ENCODE results near the gene PRR32. TPM values are rescaled to one million over a fixed set of nuclear protein-coding genes. Genes with fewer than 3 reads are reported as not detected.

Gene PRR32
- total and polyA plus RNA-seq, 8 donors = not detected

DNA sequence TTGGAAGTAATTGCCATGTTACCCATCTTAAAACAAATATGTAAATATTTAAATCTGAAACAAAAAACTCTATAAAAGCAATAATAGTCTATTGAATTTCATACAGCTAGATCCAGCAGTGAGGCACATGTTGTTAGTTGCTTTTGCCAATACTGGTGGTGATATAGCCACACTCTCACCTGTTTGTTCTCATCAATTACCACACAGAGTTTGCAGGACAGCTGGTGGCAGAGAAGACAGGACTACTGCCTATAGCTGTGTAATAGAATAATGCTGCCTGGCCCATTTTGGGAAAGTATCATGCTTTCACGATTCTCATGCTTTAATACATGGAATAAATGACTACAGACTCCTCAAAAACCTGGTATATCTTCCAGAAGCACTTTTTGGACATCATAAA, 3.7 kb upstream of the PRR32 start:
- DNase-seq = no peak
- Histone ChIP-seq H3K27me3 (no peaks in the 10 kb centered on the region), H3K4me3 (no peak overlapping the region), H3K4me1 (no peaks in the 10 kb centered on the region), H3K27ac (no peak overlapping the region), H3K36me3 (no peaks in the 10 kb centered on the region), H3K9me3 (peaks cover 0 to 3% of the 10 kb centered on the region in 2 donors)
- intact Hi-C loops (cut with DNase I) = no loop called here
- no peak for TF ChIP-seq CTCF (IDR thresholded peaks at IDR 0.05)
- ATAC-seq = no peak

DNA sequence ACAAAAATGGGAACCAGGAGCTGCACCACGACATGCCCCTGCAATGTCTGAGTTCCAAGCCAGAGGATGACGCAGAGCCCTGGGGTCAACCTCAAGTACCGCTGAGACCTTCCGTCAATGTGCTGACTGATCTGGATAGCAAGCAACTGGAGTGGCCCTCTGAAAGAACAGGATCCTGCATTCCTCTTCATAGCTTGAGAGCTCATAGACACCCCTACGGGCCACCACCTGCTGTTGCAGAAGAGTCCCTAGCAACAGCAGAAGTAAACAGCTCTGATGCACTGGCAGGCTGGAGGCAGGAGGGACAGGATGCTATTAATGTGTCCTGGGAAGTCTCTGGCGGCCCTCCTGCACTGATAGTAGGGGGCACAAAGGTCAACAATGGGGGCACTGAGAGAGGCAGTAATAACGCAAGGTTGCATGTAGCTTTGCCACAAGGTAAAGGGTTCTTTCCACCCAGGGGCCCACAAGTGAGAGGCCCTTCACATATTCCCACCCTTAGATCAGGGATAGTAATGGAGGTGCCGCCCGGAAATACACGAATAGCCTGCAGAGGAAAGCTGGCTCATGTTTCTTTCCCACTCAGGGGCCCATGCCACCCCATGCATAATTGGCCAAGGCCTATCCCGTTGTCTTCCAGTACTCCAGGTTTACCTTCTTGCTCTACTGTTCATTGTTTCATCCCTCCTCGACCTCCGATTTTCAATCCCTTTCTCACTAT, 1.3 kb downstream of the PRR32 start:
- Histone ChIP-seq H3K36me3 (no peaks in the 10 kb centered on the region), H3K27me3 (no peaks in the 10 kb centered on the region), H3K27ac (no peak overlapping the region), H3K4me1 (no peaks in the 10 kb centered on the region), H3K9me3 (peaks cover 0 to 3% of the 10 kb centered on the region in 2 donors), H3K4me3 (no peak overlapping the region)
- TF ChIP-seq CTCF (IDR thresholded peaks at IDR 0.05) = no peak
- DNase-seq (no peak), ATAC-seq (peak; percentile 80)
- intact Hi-C loops (cut with DNase I) = no loop called here

DNA sequence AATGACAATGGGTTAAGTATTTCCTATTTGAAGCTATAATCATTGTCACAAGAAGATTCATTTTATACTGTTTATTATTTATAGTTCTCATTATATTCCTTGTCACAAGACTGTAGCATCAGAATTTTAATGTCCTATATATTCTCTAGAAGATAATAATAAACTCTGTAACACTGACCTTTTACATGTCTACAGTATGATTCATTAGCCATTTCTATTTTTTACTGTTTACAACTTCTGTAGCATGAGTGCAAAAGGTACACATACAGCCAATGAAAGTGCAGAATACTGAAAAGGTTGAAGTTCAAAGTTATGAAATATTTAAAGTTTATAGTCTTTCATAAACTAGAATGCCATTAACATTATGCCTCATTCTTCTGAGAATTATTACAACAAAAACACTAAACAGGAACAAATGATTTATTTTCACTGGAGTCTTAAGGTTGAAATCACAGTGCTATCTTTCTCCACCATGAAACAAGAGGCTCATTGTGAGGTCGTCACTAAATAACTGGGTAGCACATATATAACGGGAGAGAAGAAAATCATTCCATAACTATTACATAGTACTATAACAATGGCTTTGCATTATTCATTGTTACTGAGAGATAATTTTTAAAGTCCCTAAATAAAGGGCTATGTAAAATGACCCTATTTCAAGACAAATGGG, 4.9 kb downstream of the PRR32 start:
- DNase-seq = no peak
- no peak for TF ChIP-seq CTCF (IDR thresholded peaks at IDR 0.05)
- intact Hi-C loops (cut with DNase I) = no loop called here

GRCh38 chrX:126825566-126826193, 6.2 kb downstream of the PRR32 start:
- Histone ChIP-seq H3K27me3 (no peaks in the 10 kb centered on the region), H3K36me3 (no peaks in the 10 kb centered on the region), H3K27ac (no peak overlapping the region), H3K4me3 (no peak overlapping the region), H3K9me3 (no peaks in the 10 kb centered on the region), H3K4me1 (no peaks in the 10 kb centered on the region)
- no peak for ATAC-seq
- intact Hi-C loops (cut with DNase I) = no loop called here
- no peak for DNase-seq
- TF ChIP-seq CTCF (IDR thresholded peaks at IDR 0.05) = no peak

More for the DNA sequence above, 4.9 kb downstream of the PRR32 start:
- no peaks in the 10 kb centered on the region for H3K4me1 ChIP-seq
- no peaks in the 10 kb centered on the region for H3K9me3 ChIP-seq
- no peak overlapping the region for H3K27ac ChIP-seq
- no peak for ATAC-seq
- no peak overlapping the region for H3K4me3 ChIP-seq
- H3K27me3 ChIP-seq = no peaks in the 10 kb centered on the region
- no peaks in the 10 kb centered on the region for H3K36me3 ChIP-seq

DNA sequence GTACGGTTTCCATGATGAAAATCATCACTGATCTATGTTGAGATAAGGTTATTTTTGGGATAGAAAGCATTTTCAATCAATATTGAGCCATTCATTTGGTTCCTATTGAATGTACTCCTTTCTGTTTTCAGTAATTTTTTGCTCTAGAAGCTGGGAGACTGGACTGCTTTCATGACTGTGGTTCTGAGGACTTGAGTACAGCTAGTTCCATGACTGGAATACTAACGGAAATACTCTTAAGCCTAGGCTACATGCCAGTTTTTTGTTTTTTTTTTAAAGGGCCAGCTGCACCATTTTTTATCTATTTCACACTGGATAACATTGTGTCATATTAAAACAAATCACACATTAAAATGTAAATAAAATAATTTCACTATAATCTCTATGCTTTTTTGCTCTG, 16.7 kb downstream of the PRR32 start:
- peak; percentile 30 for ATAC-seq
- Histone ChIP-seq H3K9me3 (no peaks in the 10 kb centered on the region), H3K4me3 (no peak overlapping the region), H3K4me1 (no peaks in the 10 kb centered on the region), H3K36me3 (no peaks in the 10 kb centered on the region), H3K27me3 (no peaks in the 10 kb centered on the region), H3K27ac (no peak overlapping the region)
- TF ChIP-seq CTCF (IDR thresholded peaks at IDR 0.05) = no peak
- DNase-seq = no peak
- intact Hi-C loops (cut with DNase I) = no loop called here
